Panc1 (cell line): Measurements from ENCODE around the gene GLOD4. TPM values are rescaled to one million over a fixed set of nuclear protein-coding genes. Genes with fewer than 3 reads are reported as not detected.
A peak's percentile ranks its signal among the peaks of the same experiment; 100 is the strongest.
"Not testable (repeated sequence)": the region's sequence is repeated elsewhere in the genome, so short reads cannot be mapped to it uniquely, and the experiment has no call there.

Experiments used
- ATAC-seq: fragments of 200-7000 bp; cut with Tn5 transposase; 2 replicates; pipeline ENCODE4 v1.9.1; 2020; ENCODE audit warnings: mild to moderate bottlenecking, moderate library complexity
- BruUV-seq: library from RNA; stranded (reverse); fragments of 400-500 nt; replicated peaks from 2 replicates; lab custom pipeline; 2021; lab: Mats Ljungman, UMichigan
- CTCF ChIA-PET: fragments of 300-600 bp; sonication (Branson Sonifier 250); formaldehyde crosslinking; loops from one replicate; lab custom pipeline; 2022; ENCODE audit warnings: antibody characterized with exemption; lab: Charles Lee
- POLR2A ChIA-PET: fragments of 300-600 bp; sonication (Branson Sonifier 250); formaldehyde crosslinking; loops from one replicate; lab custom pipeline; 2022; ENCODE audit warnings: antibody characterized with exemption; lab: Charles Lee
- DNase-seq: peaks from one replicate; pipeline ENCODE4 v3.0.0-alpha.2; 2010; ENCODE audit warnings: low read depth, low spot score
- H3K27ac ChIP-seq: 2 replicates; pipeline ENCODE4 v1.5.1; 2011; ENCODE audit warnings: mild to moderate bottlenecking, low read length, inconsistent platforms
- H3K27me3 ChIP-seq: fragments of 200-500 bp; sonication (Bioruptor generic); 2 replicates; pipeline ENCODE4 v1.6.0; 2014; ENCODE audit warnings: low read length, inconsistent platforms; ENCODE audit not compliant: control insufficient read depth, insufficient read depth
- H3K36me3 ChIP-seq: fragments of 200-500 bp; sonication (Bioruptor generic); 2 replicates; pipeline ENCODE4 v1.5.1; 2014; ENCODE audit warnings: inconsistent platforms, mild to moderate bottlenecking, low read length, moderate library complexity; ENCODE audit not compliant: control insufficient read depth, insufficient read depth
- H3K4me1 ChIP-seq: 2 replicates; pipeline ENCODE4 v1.5.1; 2011; ENCODE audit warnings: inconsistent platforms, mild to moderate bottlenecking, low read length, moderate library complexity; ENCODE audit not compliant: control insufficient read depth, insufficient read depth
- H3K4me3 ChIP-seq, 2 experiments: 2 replicates each; pipeline ENCODE4 v1.5.1; 2011 to 2012; ENCODE audit warnings: low read depth in 2 of 2, low read length in 2 of 2, mild to moderate bottlenecking in 2 of 2, inconsistent platforms in 1 of 2, moderate library complexity in 1 of 2
- H3K9me3 ChIP-seq: fragments of 200-500 bp; sonication (Bioruptor generic); 2 replicates; pipeline ENCODE4 v1.5.1; 2014; ENCODE audit warnings: low read depth, mild to moderate bottlenecking, inconsistent platforms, low read length, moderate library complexity; ENCODE audit not compliant: control insufficient read depth, insufficient read depth
- CTCF ChIP-seq: fragments of 450-650 bp; IDR thresholded peaks from 2 replicates; pipeline ENCODE4 v1.5.1; 2017; ENCODE audit warnings: mild to moderate bottlenecking
- POLR2AphosphoS5 ChIP-seq: IDR thresholded peaks from 2 replicates; pipeline ENCODE4 v1.6.1; 2012; ENCODE audit warnings: mild to moderate bottlenecking, low read depth, low read length, moderate library complexity
- REST ChIP-seq, 2 experiments: IDR thresholded peaks; 2 replicates each; pipeline ENCODE4 v1.6.1; 2011 to 2012; ENCODE audit warnings: low read depth in 2 of 2, control low read depth in 1 of 2, low read length in 1 of 2, mild to moderate bottlenecking in 1 of 2, moderate library complexity in 1 of 2; ENCODE audit not compliant: insufficient read depth in 1 of 2
- SIN3A ChIP-seq: IDR thresholded peaks from 2 replicates; pipeline ENCODE4 v1.6.1; 2012; ENCODE audit warnings: low read depth, mild to moderate bottlenecking, low read length, moderate library complexity, borderline replicate concordance; ENCODE audit not compliant: insufficient read depth
- TCF7L2 ChIP-seq: IDR thresholded peaks from 2 replicates; pipeline ENCODE4 v1.6.1; 2011; ENCODE audit warnings: mild to moderate bottlenecking, low read depth, low read length, inconsistent platforms
- in situ Hi-C: cut with HindIII; loops from 2 replicates; pipeline ENCODE4 v1.10.0; 2016; ENCODE audit warnings: low sequenced_read_pairs, low pct_unique_long_range_greater_than_20kb
- intact Hi-C: fragments of 100-400 bp; cut with micrococcal nuclease; formaldehyde crosslinking; loops from one replicate; pipeline ENCODE4 v1.10.0; 2022; ENCODE audit not compliant: unreplicated experiment
- total RNA-seq: library from RNA; stranded (reverse); gene quantifications from one replicate; pipeline ENCODE4 v1.2.1, GENCODE V29; 2021; ENCODE audit not compliant: unreplicated experiment

GLOD4 gene
- total RNA-seq, 1 experiment from 2014 or later, result 57.8 TPM

- ChIA-PET CTCF (no interaction called here), POLR2A (no interaction called here)
- ATAC-seq (peak; percentile 51), DNase-seq (no peak)
- TF ChIP-seq POLR2AphosphoS5 (no peak), CTCF (no peak), SIN3A (no peak), TCF7L2 (no peak), REST (IDR thresholded peaks at IDR 0.05; ENCODE audit: insufficient read depth in 1 of 2, low read depth in 2 of 2, low read length in 1 of 2) (no peak)
- in situ Hi-C loops, result no loop called here
- H3K36me3 ChIP-seq, result peaks cover 6% of the 10 kb centered on the region; the same call in 1 of the 2 replicates
- H3K27me3 ChIP-seq, result no peaks in the 10 kb centered on the region
- peak overlapping the region; percentile 81 for H3K27ac ChIP-seq
- H3K9me3 ChIP-seq, result no peaks in the 10 kb centered on the region
- BruUV-seq, result no TSS peak
- H3K4me3 ChIP-seq, result peak overlapping the region; percentile 76 to 83
- intact Hi-C loops, result no loop called here
- H3K4me1 ChIP-seq, result peaks cover 4% of the 10 kb centered on the region
Measured at GRCh38 chr17:751269-752001, 30.6 kb downstream of the GLOD4 start.

DNA sequence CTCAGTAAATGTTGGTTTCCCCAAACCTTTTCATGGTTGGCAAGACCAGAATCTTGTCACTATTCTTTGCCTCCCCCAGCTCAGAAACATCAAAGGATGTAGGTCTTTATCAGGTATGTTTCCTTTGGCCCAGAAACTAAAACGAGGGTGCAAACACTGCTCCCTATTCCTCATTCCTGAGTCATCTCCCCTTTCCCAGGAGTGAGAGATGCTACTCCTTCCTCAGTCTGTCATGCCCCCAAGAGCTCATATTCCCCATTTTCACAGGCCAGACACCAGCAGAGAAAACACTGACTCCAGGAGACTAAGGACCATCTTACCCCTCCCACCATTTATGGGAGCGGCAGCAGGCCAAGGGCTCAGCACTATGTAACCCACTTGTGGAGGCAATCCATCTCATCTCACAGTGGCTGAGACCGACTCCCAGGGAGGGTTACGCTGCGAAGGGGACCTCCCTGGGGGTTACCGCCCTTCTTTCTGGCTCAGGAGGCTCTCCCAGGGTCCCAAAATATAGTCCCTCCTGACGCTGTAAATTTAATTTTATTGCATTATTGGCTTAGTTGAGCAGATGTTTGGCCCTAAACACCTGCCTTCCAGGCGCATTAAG is 31.5 kb downstream of the GLOD4 start:
- H3K27ac ChIP-seq, result peak overlapping the region; percentile 81
- DNase-seq (no peak), ATAC-seq (no peak)
- no peaks in the 10 kb centered on the region for H3K9me3 ChIP-seq
- ChIA-PET POLR2A (no interaction called here), CTCF (no interaction called here)
- H3K4me1 ChIP-seq, result peaks cover 4% of the 10 kb centered on the region
- no peaks in the 10 kb centered on the region for H3K27me3 ChIP-seq
- H3K4me3 ChIP-seq, result peak overlapping the region; percentile 76 to 83
- H3K36me3 ChIP-seq, result peaks cover 12% of the 10 kb centered on the region
- intact Hi-C loops (no loop called here), in situ Hi-C loops (no loop called here)
- no TSS peak for BruUV-seq
- no peak for TF ChIP-seq TCF7L2
- no peak for TF ChIP-seq SIN3A
- no peak for TF ChIP-seq REST (IDR thresholded peaks at IDR 0.05; ENCODE audit: insufficient read depth in 1 of 2, low read depth in 2 of 2, low read length in 1 of 2)
- no peak for TF ChIP-seq POLR2AphosphoS5
- no peak for TF ChIP-seq CTCF

- H3K4me1 ChIP-seq, POLR2A ChIA-PET, H3K9me3 ChIP-seq, DNase-seq, intact Hi-C loops, H3K27ac ChIP-seq, H3K4me3 ChIP-seq, CTCF ChIA-PET, ATAC-seq, in situ Hi-C loops, H3K27me3 ChIP-seq, BruUV-seq: not testable (repeated sequence)
- H3K36me3 ChIP-seq, result peaks cover 12% of the 10 kb centered on the region
Measured at GRCh38 chr17:749359-749758, 32.7 kb downstream of the GLOD4 start.
